Activated CD8-positive, alpha-beta memory T cell treated with anti-CD3 and anti-CD28 coated beads, Interleukin-2, amount 50 U/mL, for 24 hours (primary cell): Measurements from ENCODE around the gene LASP1.

Source experiments
- DNase-seq: peaks from one replicate; pipeline ENCODE4 v3.0.0-alpha.2; 2020; ENCODE audit errors: extremely low read depth

LASP1 gene

DNA sequence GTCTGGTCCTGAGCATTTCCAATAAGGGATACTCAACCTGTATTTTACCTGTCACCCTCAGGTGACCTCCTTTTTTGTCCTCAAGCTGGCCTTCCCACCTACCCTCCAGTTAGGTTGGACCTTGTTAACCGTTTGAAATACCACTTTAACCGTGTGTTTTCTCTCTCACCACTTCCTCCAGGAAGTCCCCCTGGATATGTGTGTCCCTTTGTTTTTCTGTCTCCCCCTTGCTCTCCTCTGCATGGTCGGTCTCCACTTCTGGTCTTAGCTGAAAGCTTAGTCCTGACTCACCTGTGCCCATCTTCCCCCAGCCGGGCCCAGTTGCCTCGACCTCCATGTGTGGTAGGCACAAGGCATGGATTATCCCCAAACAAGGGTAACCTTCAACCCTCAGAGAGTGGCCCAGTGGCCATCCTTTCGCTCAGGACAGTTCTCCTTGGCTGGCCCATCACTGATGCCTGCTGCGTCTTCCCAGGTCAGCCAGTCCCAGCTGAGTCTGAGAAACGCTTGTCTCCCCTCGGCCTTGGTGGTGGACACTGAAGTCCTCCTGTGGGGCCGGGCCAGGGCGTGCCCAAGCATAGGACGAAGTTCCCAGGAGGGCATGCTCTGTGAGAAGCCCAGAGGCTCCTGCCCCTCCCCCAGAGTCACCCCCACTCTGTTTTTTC, 20.0 kb downstream of the LASP1 start:
- DNase-seq: no peak

DNA sequence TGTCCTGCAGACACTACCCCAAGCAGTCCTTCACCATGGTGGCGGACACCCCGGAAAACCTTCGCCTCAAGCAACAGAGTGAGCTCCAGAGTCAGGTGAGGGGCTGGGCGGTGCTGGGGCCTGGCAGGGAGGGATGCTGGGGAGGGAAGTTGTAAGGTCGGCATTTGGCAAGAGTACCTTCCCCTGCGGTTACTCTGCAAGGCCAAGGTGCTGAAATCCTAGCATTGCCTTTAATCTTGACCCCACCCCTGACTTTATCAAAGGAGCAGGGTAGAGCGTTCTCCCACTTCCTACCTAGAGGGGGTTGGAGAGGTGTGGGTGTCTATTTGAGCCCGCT, 20.5 kb downstream of the LASP1 start:
- no peak for DNase-seq

DNA sequence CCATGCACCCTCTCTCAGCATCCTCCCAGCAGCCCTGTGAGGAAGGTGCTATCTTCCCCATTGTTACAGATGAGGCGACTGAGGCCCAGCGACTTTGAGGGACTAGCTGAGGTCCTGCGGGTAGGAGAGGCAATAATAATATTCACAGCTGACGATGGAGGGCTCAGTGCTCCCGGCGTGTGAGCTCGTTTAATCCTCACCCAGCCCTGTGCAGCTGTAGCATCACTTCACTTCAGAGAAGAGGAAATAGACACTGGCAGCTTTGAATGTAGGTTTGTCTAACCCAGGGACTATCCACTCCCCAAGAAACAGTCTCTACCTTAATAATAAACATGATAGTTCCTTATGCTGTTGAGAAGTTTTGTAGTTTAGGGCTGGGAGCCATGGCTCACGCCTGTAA, 21.6 kb downstream of the LASP1 start:
- DNase-seq: no peak

DNA sequence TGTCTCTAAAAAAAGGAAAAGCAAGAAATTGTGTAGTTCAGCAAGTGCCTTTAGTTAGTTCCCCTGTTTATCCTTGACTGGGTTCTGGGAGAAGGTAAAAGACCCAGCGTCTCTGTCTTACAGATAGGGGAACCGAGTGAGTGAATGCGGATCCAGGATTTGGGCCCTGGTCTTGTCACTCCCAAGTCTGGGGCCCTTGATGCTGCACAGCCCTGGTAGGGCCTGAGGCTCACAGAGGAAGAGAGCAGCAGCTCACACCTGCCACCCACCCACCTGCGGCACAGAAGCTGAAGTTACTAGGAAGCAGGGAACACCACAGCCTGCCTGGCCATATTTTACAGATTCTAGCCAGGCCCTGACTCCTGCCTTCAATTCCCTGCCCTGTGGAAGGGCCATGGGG, 22.2 kb downstream of the LASP1 start:
- DNase-seq: no peak

DNA sequence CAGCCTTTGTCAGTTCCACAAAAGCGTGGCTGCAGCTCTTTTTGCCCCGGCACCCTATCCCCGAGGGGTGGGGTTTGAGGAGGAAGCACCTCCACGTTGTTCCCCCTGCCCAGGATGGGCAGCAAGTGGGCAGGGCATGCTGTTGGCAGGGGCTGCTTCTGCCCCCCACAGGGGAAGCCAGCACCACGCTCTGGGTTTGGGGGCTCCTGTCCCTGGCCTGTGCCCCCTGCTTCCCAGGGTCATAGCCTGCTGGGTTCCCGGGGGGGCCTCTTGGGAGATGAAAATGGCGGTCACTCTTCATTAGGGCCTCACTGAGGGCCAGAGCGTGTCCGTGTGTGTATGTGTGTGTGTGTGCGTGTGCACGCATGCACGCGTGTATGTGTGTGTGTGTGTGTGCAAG, 22.8 kb downstream of the LASP1 start:
- DNase-seq: no peak

DNA sequence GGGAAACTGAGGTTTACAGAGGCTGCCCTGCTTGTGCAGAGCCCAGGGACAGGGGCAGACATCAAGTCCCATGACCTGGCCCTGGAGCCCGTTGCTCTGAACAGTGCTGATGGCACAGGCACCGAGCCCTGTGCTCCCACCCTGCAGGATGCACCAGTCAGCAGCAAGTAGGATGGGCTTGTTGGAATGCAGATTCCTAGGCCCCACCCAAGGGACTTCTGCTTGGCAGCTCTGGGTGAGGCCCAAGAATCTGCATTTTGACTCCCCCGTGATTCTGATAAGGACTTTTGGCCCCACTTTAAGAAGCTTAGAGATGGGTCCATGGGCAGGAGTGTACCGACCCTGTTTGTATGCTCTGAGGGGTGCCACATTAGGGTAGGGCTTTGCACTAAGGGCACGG, 23.3 kb downstream of the LASP1 start:
- DNase-seq: no peak

DNA sequence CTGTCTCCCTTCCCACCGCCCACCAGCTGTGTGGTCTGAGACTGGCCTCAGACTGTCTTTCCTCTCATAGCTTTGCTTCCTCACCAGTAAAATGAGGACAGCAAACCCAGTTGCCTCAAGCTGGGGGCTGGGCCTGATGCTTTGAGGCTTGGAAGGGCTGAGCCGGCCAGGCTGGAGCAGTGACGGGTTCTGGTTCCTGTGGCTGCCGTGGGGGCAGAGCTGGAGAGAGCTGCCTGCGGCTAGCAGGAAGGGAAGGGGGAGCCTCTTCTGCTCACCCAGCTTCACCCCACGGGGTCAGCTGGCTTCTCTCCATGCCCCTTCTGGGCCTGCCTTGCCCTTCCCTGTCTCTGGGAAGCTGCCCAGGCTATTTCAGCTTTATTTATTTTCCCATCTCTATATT, 23.7 kb downstream of the LASP1 start:
- no peak for DNase-seq

DNA sequence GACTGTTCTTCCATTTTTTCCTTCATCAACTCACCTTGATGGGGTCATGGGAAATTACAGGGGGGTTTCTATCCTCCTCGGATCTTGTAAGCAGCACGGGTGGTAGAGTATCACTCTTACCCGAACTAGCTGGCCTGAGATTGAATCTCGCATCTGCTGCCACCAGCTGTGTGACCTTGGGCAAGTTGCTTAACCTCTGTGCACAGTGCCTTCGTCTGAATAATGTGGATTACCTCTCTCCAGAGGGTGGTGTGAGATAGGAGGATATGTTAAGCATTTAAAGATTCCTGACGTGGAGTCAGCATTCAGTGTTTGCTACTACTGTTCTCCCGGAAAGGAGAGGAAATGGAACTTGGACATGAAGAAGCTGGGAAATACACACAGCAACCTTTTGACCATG, 24.4 kb downstream of the LASP1 start:
- no peak for DNase-seq

DNA sequence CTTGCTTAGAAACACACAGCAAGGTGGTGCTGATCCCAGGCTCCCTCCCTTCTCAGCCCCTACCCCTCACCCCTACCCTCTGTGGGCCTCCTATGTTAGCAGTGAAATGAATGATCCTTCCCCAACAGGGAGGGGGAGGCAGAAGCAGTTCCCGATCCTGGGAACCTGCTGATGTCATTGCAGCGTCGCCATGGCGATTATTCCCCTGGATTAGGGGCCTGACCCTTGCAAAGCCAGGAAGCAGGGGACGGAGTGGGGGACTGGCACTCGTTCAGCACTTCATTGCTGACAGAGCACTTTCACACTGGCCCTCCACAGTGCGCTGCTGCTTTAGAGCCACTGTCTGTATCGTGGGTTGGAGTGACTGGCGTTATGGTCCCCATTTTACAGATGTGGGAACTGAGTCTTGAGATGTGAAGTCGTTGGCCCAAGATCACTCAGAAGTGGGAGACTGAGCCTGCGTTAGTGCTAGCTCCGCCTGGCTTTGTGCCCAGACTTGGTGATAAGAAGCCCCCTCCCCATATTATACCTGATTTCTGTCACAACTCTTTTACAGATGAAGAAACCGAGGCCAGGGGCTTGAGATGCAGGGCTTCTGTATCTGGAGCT, 26.6 kb downstream of the LASP1 start:
- no peak for DNase-seq

DNA sequence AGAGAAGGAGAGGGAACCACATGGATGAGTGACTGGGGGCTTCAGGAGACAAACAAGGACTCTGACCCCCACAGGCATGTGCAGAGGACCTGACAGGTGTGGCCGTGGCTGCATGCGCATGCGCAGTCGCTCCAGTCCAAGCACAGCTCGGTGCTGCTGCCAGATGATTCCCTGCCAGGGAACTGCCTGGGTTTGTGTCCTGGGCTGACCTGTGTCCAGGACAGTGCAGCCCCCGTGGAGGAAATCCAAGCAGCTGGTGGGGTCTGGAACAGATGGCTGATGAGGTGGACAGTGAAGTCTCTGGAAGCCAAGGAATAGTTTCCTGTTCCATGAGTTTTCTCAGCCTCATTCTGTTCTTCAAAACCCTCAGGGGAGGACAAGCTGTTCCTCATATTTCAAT, 27.3 kb downstream of the LASP1 start:
- no peak for DNase-seq

DNA sequence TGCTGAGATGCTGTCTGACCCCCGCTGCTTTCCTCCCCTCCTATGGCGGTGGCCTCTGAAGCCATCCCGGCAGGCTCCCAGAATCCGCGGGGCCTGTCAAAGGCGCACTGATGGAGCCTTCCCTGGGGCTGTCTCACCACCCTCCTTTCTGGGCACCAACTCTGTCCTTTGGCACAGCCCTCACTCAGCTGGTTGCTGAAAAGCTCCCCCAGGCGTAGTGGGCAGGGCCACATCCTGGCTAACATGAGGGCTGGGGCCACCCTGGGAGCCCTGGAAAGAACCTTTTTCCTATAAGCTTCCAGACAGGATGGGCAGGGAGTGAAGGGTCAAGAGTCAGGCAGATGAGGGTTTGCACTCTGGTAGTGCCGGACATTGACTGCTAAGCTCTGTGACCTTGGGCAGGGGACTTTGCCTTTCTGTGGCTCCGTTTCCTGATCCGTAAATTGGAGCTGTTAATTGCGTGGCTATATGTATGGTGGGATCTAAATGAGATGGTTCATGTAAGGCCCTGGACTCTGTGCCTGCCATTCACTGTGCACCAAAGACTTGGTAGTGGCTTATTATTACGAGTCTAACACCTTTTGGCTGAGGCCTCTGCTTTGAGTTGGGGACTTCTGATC, 27.9 kb downstream of the LASP1 start:
- no peak for DNase-seq

DNA sequence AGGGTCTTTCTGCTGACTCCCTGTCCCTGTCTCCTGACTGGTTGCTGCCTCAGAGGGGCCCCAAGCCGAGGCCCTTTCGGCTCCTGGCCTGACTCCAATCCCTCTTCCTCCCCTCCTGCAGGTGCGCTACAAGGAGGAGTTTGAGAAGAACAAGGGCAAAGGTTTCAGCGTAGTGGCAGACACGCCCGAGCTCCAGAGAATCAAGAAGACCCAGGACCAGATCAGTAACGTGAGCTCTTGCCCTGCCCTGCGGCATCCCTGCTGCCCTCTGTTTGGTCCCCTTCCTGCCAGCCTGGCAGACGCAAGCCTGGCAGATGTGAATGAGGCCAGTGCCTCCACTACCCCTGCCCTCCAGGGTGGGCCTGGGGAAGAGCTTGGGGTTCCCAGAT, 28.4 kb downstream of the LASP1 start:
- no peak for DNase-seq

DNA sequence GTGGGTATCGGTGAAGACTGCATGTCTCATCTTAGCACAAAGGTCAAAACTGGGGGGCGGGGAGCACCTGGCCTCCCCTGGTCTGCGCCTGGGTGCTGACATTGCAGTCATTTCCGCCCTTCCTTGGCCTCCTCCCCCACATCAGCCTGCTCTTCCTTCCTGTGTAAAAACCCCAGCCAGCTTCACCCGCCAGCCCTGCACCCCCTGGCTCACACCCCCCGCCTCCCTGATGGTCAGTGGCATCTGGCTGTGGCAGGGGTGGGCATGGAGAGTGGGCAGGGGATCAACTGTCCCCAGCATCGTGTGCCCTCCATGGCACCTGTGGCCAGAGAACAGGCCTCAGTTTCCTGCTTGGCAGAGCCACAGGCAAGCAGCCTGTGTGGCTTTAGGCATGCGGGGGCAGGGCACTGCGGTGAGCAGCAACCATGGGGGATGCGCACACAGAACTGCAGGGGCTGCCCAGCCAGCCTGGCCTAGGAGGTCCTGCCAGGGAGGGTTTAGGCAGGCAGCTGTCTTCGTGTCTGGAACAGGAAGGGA, 29.0 kb downstream of the LASP1 start:
- peak; percentile 69 for DNase-seq

DNA sequence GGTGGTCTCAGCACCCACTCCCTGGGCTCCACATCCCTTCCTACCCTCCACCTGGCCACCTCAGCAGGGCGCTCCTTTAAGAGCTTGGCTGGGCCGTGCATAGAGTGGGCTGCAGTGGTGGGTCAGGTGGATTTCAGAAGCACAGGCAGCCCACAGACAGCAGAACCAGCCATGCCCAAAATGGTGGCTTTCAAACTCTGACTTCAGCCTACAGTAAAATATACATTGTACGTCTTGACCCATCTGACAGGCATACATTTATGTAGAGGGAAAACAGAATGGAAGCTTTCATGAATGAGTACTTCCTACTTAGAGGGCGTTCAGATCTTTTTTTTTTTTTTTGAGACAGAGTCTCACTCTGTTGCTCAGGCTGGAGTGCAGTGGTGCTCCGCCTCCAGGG, 29.6 kb downstream of the LASP1 start:
- no peak for DNase-seq

DNA sequence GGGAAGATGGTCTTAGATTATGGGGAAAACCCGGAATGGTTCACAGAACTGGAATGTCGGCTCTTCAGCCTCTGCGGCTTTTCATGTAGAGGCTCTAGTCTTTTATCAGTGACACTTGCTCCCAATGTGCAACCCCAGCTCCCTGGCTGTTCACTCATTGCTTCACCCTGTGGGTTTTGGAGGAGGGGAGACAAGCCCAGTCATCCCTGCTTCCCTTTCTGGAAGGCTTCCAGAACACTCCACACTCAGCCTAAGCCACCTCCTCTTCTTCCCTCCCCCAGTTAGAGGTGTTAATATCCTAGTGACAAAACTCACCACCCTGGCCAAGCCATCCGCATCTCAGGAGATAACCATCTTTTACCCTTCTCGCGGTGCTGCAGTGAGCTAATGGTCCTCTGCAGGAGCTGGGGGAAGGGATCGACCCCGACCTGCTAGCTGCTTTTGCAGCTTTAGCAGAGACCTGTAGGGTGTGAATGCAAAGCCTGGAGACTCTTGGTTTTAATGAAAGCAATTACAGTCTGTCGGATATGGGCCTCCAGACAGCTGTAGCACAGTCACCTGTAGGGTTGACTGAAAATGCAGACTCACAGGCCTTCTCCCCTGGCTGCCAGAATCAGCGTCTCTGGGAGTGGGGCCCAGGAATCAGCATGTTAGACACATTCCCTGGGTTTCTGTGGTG, 31.3 kb downstream of the LASP1 start:
- DNase-seq: no peak

DNA sequence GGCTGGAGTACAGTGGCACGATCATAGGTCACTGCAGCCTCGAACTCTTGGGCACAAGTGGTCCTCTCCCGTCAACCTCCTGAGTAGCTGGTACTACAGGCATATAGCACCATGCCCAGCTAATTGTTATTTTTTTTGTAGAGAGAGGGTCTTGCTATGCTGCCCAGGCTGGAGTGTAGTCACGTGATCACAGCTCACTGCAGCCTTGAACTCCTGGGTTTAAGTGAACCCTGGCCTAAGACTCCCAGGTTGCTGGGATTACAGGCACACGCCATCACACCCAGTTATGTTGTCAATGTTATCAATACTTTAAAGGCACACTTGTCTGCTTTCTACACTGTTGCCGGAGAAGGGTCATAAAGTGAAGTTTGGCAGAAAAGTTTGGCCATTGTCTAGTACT, 33.5 kb downstream of the LASP1 start:
- DNase-seq: no peak

DNA sequence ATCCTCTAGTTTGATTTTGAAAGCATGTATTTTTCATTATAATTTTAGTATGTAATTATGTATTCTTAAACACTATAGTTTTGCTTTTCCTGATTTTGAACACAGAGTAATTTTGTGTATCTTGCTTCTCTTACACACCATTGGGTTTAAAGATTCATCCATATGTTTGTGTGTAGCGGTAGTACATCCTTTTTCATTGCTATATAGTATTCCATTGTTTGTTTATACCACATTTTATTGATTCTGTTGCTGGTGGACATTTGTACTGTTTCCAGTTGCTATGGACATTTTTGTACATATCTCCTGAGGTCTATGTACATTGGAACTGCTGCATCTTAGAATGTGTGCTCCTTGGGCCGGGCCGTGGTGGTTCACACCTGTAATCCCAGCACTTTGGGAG, 35.0 kb downstream of the LASP1 start:
- no peak for DNase-seq

DNA sequence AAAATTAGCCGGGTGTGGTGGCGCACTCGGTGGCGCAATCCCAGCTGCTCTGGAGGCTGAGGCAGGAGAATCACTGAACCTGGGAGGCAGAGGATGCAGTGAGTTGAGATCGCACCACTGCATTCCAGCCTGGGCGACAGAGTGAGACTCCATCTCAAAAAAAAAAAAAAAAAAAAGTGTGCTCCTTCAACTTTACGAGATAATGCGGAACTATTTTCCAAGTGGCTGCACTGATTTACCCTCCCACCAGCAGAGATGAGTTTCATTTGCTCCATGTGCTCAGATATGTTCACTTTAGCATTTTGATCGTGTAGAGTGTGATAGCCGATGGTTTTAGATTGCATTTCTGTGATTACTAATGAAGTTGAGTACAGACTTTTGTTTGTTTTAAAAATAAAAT, 35.5 kb downstream of the LASP1 start:
- no peak for DNase-seq

DNA sequence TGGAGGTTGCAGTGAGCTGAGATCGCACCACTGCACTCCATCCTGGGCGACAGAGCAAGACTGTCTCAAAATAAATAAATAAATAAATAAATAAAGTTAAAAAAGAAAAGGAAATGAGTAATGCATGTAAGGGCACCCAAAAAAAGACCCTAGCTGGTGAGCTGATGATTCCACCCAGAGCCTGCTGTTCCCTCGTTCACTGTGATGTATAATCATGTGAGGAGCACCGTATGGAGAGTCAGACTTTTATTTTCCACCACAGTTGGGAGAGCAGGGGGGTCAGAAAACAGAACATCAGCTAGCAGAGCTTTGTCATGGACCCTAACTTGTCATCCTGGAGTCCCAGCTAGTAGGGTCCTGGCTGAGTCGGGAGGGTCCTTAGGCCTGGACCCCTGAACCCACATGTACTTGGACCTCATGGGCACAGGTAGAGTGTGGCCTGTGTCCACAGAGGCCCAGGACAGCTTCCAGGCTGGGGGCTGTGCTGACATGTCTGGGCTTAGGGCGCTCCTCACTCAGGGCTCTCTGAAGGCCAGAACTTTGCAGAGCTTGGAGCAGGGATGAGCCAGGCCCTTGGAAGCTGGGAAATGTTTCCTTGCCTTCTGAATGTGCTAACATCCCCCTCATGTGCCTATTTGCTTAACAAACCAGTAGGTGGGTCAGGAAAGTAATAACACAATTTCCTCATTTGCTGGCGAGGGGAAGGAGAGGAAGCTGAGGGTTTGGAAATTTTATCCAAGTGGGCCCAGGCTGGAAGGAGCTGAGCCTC, 36.8 kb downstream of the LASP1 start:
- DNase-seq: no peak

DNA sequence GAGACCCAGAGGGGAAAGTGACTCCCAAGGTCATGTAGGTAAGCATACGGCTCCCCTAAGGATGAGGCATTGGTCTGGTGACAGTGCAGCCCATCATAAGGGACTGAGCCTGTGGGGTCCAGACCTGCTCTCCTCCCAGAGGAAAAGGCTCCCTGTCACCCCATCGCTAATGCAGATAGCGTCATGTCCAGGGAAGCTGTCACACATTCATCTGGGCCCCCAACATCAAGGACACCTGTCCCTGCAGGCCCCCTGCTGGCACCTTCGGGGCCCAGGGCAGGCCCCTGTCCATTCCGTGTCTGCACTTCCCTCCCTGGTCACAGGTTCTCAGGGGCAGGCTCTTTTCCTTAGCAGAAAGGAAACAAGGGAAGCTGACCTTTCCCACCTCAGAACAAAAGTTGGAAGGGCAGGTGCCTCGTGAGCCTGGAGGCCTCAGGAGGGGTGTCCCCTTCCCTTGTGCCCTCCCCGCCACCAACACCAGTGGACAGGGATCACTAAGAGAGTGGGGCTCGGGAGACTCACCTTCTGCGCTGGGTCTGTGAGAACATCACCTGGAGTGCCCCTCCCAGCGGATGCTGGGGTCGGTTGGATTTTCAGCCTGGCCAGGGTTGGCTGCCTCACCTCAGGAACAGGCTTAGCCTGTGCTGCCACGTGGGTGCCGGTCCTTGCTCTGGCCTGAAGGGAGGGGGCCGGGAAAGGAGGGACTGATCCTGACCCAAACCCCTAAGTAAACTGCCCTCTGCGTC, 38.2 kb downstream of the LASP1 start:
- DNase-seq: no peak

DNA sequence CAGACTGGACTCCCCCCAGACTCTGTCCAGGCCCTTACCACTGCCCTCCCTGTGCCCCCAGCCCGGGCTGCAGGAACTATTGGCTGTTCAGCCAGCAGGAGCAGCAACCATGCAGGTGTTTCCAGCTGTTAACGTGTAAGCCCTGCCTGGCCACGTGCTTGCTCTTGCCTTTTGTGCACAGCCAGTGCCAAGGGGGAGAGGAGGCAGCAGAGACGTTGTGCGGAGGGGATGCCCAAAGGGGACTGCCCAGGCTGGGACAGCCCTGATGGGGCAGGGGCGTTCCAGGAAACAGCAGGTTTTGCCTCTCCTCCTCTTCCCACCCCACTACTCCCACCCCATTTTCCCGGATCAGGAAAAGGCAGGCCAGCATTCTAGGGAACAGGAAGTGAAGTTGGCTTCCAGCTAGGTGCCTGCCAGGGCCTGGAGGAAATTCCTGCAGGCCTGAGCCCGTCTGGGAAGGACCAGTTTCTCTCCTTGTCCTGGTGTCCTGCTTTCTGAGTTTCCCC, 38.9 kb downstream of the LASP1 start:
- no peak for DNase-seq
